GM12878 (cell line): ENCODE results near the gene KHDC1L. TPM values are rescaled to one million over a fixed set of nuclear protein-coding genes. Genes with fewer than 3 reads are reported as not detected.

Experiments used
- polyA plus RNA-seq, 11 experiments: library from polyadenylated mRNA; depleted of rRNA in 4 of 11; unstranded in 6 of 11; stranded (reverse) in 5 of 11; fragments of >200 nt; fragmentation: Nextera tagmentation in 4 of 11; fragmentation: Illumina TruSeq in 1 of 11; extraction: Ambion mirVana in 4 of 11; extraction: Trizol in 1 of 11; gene quantifications; 1 replicate in 1 of 11; 2 replicates in 10 of 11; pipeline versions ENCODE4 v1.2.1 to v1.2.3, GENCODE V29; 2011 to 2016; ENCODE audit warnings: inconsistent platforms in 2 of 11, missing spikeins in 2 of 11, low read depth in 1 of 11
- total RNA-seq, 4 experiments: library from RNA; depleted of rRNA in 3 of 4; stranded (reverse); fragments of >200 nt in 3 of 4; fragmentation: Illumina TruSeq in 1 of 4; extraction: Trizol in 1 of 4; gene quantifications; 2 replicates each; pipeline versions ENCODE4 v1.2.1 to v1.2.3, GENCODE V29; 2013 to 2021

Gene KHDC1L
- total and polyA plus RNA-seq, 10 of the 15 experiments (the other 5 are each of a cell fraction or from before 2014, with no cell fraction given): 0.12 to 0.37 (median 0.24) TPM; not detected in 4

Other genes with a start within 250 kb of the KHDC1L start
- gene KHDC1, start 37.7 kb upstream of the KHDC1L start, total RNA-seq (2014; rRNA removed): 3.3 and 3.4 TPM in 2 replicates
- 3.8 and 4.7 TPM in 2 replicates for gene KHDC1, start 37.7 kb upstream of the KHDC1L start, total RNA-seq (2014; rRNA removed; fragmentation: Illumina TruSeq; extraction: Trizol)
- 5.3 and 6.4 TPM in 2 replicates for gene KHDC1, start 37.7 kb upstream of the KHDC1L start, total RNA-seq (2021)
- 2.9 and 4.9 TPM in 2 replicates for gene KHDC1, start 37.7 kb upstream of the KHDC1L start, polyA plus RNA-seq (2011; rRNA removed)
- gene KHDC1, start 37.7 kb upstream of the KHDC1L start, polyA plus RNA-seq (2014; fragmentation: Illumina TruSeq; extraction: Trizol): 4.6 and 4.9 TPM in 2 replicates
- gene KHDC1, start 37.7 kb upstream of the KHDC1L start, polyA plus RNA-seq (2014; fragmentation: Nextera tagmentation; extraction: Ambion mirVana): 1 to 10 TPM; 7.6 to 8.7 TPM
- gene KHDC1, start 37.7 kb upstream of the KHDC1L start, polyA plus RNA-seq (2014; rRNA removed): 7.5 and 7.6 TPM in 2 replicates
- gene KHDC1, start 37.7 kb upstream of the KHDC1L start, polyA plus RNA-seq (2016; fragmentation: Nextera tagmentation; extraction: Ambion mirVana): 1 to 10 TPM; 6.1 to 6.6 TPM
- gene DPPA5, start 128.8 kb upstream of the KHDC1L start, total RNA-seq (2014; rRNA removed): not detected in 2 replicates
- not detected in 2 replicates for gene DPPA5, start 128.8 kb upstream of the KHDC1L start, total RNA-seq (2014; rRNA removed; fragmentation: Illumina TruSeq; extraction: Trizol)
- gene DPPA5, start 128.8 kb upstream of the KHDC1L start, total RNA-seq (2021): not detected in 2 replicates
- not detected in 2 replicates for gene DPPA5, start 128.8 kb upstream of the KHDC1L start, polyA plus RNA-seq (2011; rRNA removed)
- gene DPPA5, start 128.8 kb upstream of the KHDC1L start, polyA plus RNA-seq (2014; fragmentation: Illumina TruSeq; extraction: Trizol): not detected in 2 replicates
- gene DPPA5, start 128.8 kb upstream of the KHDC1L start, polyA plus RNA-seq (2014; fragmentation: Nextera tagmentation; extraction: Ambion mirVana): not detected
- gene DPPA5, start 128.8 kb upstream of the KHDC1L start, polyA plus RNA-seq (2014; rRNA removed): not detected in 2 replicates
- not detected for gene DPPA5, start 128.8 kb upstream of the KHDC1L start, polyA plus RNA-seq (2016; fragmentation: Nextera tagmentation; extraction: Ambion mirVana)
- not detected in 2 replicates for gene KHDC3L, start 137.2 kb upstream of the KHDC1L start, total RNA-seq (2014; rRNA removed)
- gene KHDC3L, start 137.2 kb upstream of the KHDC1L start, total RNA-seq (2014; rRNA removed; fragmentation: Illumina TruSeq; extraction: Trizol): not detected in 2 replicates
- not detected in 2 replicates for gene KHDC3L, start 137.2 kb upstream of the KHDC1L start, total RNA-seq (2021)
- not detected in 2 replicates for gene KHDC3L, start 137.2 kb upstream of the KHDC1L start, polyA plus RNA-seq (2011; rRNA removed)
- gene KHDC3L, start 137.2 kb upstream of the KHDC1L start, polyA plus RNA-seq (2014; fragmentation: Illumina TruSeq; extraction: Trizol): not detected in 2 replicates
- not detected for gene KHDC3L, start 137.2 kb upstream of the KHDC1L start, polyA plus RNA-seq (2014; fragmentation: Nextera tagmentation; extraction: Ambion mirVana)
- not detected in 2 replicates for gene KHDC3L, start 137.2 kb upstream of the KHDC1L start, polyA plus RNA-seq (2014; rRNA removed)
- not detected for gene KHDC3L, start 137.2 kb upstream of the KHDC1L start, polyA plus RNA-seq (2016; fragmentation: Nextera tagmentation; extraction: Ambion mirVana)
- gene OOEP, start 144.4 kb upstream of the KHDC1L start, total RNA-seq (2014; rRNA removed): not detected in 2 replicates
- gene OOEP, start 144.4 kb upstream of the KHDC1L start, total RNA-seq (2014; rRNA removed; fragmentation: Illumina TruSeq; extraction: Trizol): not detected in 2 replicates
- gene OOEP, start 144.4 kb upstream of the KHDC1L start, total RNA-seq (2021): not detected in 2 replicates
- 0.08 TPM in 1 of 2 replicates, not detected in the other for gene OOEP, start 144.4 kb upstream of the KHDC1L start, polyA plus RNA-seq (2011; rRNA removed)
- not detected in 2 replicates for gene OOEP, start 144.4 kb upstream of the KHDC1L start, polyA plus RNA-seq (2014; fragmentation: Illumina TruSeq; extraction: Trizol)
- gene OOEP, start 144.4 kb upstream of the KHDC1L start, polyA plus RNA-seq (2014; fragmentation: Nextera tagmentation; extraction: Ambion mirVana): not detected
- gene OOEP, start 144.4 kb upstream of the KHDC1L start, polyA plus RNA-seq (2014; rRNA removed): not detected in 2 replicates
- gene OOEP, start 144.4 kb upstream of the KHDC1L start, polyA plus RNA-seq (2016; fragmentation: Nextera tagmentation; extraction: Ambion mirVana): not detected
- gene DDX43, start 169.3 kb upstream of the KHDC1L start, total RNA-seq (2014; rRNA removed): not detected in 2 replicates
- gene DDX43, start 169.3 kb upstream of the KHDC1L start, total RNA-seq (2014; rRNA removed; fragmentation: Illumina TruSeq; extraction: Trizol): not detected in 2 replicates
- gene DDX43, start 169.3 kb upstream of the KHDC1L start, total RNA-seq (2021): 0.08 TPM in 1 of 2 replicates, not detected in the other
- gene DDX43, start 169.3 kb upstream of the KHDC1L start, polyA plus RNA-seq (2011; rRNA removed): not detected in 2 replicates
- not detected in 2 replicates for gene DDX43, start 169.3 kb upstream of the KHDC1L start, polyA plus RNA-seq (2014; fragmentation: Illumina TruSeq; extraction: Trizol)
- gene DDX43, start 169.3 kb upstream of the KHDC1L start, polyA plus RNA-seq (2014; fragmentation: Nextera tagmentation; extraction: Ambion mirVana): not detected
- gene DDX43, start 169.3 kb upstream of the KHDC1L start, polyA plus RNA-seq (2014; rRNA removed): not detected in 2 replicates
- gene DDX43, start 169.3 kb upstream of the KHDC1L start, polyA plus RNA-seq (2016; fragmentation: Nextera tagmentation; extraction: Ambion mirVana): under 1 TPM in 1 of 2 experiments, not detected in 1; 0.12 TPM
- 30.2 and 32.5 TPM in 2 replicates for gene CGAS, start 226.8 kb upstream of the KHDC1L start, total RNA-seq (2014; rRNA removed)
- 23.5 and 24.9 TPM in 2 replicates for gene CGAS, start 226.8 kb upstream of the KHDC1L start, total RNA-seq (2014; rRNA removed; fragmentation: Illumina TruSeq; extraction: Trizol)
- gene CGAS, start 226.8 kb upstream of the KHDC1L start, total RNA-seq (2021): 25.7 and 25.8 TPM in 2 replicates
- 15.3 and 23.3 TPM in 2 replicates for gene CGAS, start 226.8 kb upstream of the KHDC1L start, polyA plus RNA-seq (2011; rRNA removed)
- gene CGAS, start 226.8 kb upstream of the KHDC1L start, polyA plus RNA-seq (2014; fragmentation: Illumina TruSeq; extraction: Trizol): 13.1 and 15.5 TPM in 2 replicates
- 1 to 10 TPM; 4.7 to 7.9 TPM for gene CGAS, start 226.8 kb upstream of the KHDC1L start, polyA plus RNA-seq (2014; fragmentation: Nextera tagmentation; extraction: Ambion mirVana)
- gene CGAS, start 226.8 kb upstream of the KHDC1L start, polyA plus RNA-seq (2014; rRNA removed): 16.9 and 19.9 TPM in 2 replicates
- gene CGAS, start 226.8 kb upstream of the KHDC1L start, polyA plus RNA-seq (2016; fragmentation: Nextera tagmentation; extraction: Ambion mirVana): 10 to 100 TPM; 24.2 to 25.5 TPM
- 40.4 and 41.8 TPM in 2 replicates for gene MTO1, start 236.2 kb upstream of the KHDC1L start, total RNA-seq (2014; rRNA removed)
- gene MTO1, start 236.2 kb upstream of the KHDC1L start, total RNA-seq (2014; rRNA removed; fragmentation: Illumina TruSeq; extraction: Trizol): 35.2 and 40.8 TPM in 2 replicates
- 30.2 and 30.7 TPM in 2 replicates for gene MTO1, start 236.2 kb upstream of the KHDC1L start, total RNA-seq (2021)
- 35.5 and 42.0 TPM in 2 replicates for gene MTO1, start 236.2 kb upstream of the KHDC1L start, polyA plus RNA-seq (2011; rRNA removed)
- gene MTO1, start 236.2 kb upstream of the KHDC1L start, polyA plus RNA-seq (2014; fragmentation: Illumina TruSeq; extraction: Trizol): 29.4 and 38.0 TPM in 2 replicates
- 10 to 100 TPM; 24.8 to 28.0 TPM for gene MTO1, start 236.2 kb upstream of the KHDC1L start, polyA plus RNA-seq (2014; fragmentation: Nextera tagmentation; extraction: Ambion mirVana)
- 25.5 and 26.4 TPM in 2 replicates for gene MTO1, start 236.2 kb upstream of the KHDC1L start, polyA plus RNA-seq (2014; rRNA removed)
- 10 to 100 TPM; 45.1 to 53.6 TPM for gene MTO1, start 236.2 kb upstream of the KHDC1L start, polyA plus RNA-seq (2016; fragmentation: Nextera tagmentation; extraction: Ambion mirVana)